GM18861 (cell line): Measurements from ENCODE around the gene TBCA.

ENCODE experiments used
- ATAC-seq: cut with Tn5 transposase; IDR thresholded peaks from one replicate; pipeline ENCODE4 v1.9.1; 2021; ENCODE audit not compliant: unreplicated experiment

The TBCA gene

DNA sequence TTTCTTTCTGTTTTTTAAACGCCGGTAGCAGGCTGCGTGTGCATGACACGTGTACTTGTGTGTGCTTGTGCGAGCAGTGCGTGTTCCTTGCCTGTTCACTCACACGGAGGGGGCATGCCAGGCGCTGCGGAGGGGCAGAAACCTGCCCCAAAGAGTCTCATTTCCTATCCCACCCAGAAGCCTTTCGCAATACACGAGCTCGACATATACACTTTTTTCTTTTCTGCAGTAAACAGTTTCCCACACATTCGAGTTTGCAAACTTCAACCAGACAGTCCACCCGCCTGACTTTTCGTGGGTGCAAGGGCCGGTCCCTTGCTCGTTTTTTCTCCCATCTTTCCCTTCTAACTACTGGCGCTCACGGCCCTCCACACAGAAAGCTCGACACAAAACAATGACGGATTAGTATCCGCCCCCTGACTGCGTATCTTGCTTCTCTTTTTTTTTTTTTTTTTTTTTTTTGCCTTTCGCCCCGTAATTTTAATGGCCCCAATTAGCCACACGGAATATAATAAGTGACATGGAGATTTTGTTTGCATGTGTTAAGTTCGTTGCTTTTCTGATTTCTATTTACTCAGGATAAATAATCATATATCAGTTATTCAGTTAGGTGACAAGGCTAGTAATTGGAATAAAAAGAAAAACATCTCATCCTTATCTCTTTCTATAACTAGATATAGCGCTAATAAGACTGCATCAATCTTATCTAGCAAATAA is 132.3 kb downstream of the TBCA start:
- ATAC-seq, result no peak

DNA sequence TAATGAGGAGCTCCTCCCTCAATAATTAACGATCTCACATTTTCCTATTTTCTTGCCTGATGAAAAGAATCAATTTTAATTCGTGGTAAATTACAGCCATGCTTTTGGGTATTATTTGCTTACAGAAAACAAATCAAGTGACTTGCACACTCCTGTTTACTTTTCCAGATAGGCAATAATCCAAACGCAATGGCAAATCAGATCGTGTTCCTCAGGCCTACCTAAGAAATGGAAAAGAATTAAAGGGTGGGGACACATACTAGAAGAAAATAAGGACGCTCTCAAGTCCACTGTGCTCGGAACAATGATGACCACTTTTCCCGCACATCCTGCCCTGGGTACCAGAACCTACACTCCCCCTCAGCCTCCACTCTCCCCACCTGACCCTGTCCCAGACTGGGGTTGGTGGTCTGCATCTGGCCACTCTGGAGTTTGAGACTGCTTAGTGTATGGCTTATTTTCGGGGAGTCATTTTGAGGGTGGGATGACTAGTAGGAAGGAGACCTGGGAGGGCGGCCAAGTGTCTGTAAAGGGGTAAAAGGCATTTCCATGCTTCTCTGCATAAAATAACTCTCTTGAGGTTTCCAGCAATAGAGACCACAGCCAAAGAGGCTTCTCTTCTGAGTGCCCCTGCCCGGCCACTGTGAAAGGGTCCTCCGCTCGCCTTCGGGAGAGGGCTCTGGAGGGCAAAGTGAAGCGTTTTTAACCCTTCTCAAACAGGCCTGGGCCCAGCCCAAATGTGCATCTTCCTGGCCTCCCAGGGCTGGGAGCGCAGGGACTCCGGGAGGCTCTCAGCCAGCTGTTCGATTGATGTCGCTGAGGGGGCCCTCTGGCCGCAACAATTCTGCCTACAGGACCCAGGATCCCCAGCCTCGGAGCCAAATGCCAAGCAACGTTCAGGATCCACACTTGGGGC is 133.1 kb downstream of the TBCA start:
- ATAC-seq, result no peak

- ATAC-seq, result no peak
Measured at GRCh38 chr5:77641963-77642737, 134.0 kb downstream of the TBCA start.

DNA sequence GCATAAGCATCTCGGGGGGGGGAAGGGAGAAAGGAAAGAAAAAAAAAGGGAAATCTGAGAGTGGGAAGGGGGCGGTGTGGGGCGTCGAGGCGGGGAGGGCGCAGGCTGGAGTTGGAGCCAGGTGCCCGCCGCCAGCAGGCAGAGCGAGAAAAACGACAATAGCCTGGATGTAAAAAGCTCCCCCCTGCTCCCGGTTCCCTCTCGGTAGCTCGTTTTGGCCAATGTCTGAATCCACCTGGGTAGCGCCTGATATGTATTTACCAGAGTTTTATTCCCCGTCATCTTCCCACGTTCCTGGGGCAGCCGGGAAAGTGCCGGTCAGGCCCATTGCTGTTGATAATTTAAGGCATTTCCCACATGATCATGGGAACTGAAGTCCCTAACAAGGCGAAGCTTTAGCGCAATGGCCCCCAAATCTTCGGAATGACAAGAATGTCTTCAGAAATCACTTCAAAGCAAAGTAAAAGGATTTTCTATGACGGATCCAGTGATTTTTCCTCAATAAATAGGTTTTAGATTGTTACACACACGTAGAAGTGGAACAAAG is 134.7 kb downstream of the TBCA start:
- ATAC-seq, result no peak
